Stimulated activated memory B cell treated with anti-CD40 and anti-IgM and Interleukin-4, amounts not matched to agents 10 μg/mL and 1 μg/mL and 100 μg/mL, for 72 hours (primary cell): ENCODE results near the gene BCL6.
A peak's percentile ranks its signal among the peaks of the same experiment; 100 is the strongest.

Experiments
- ATAC-seq: fragments of 150-1000 bp; cut with Tn5 transposase; 2 replicates; pipeline ENCODE4 v1.10.0; 2021
- H3K27ac Mint-ChIP-seq: one replicate; pipeline ENCODE4 v1.8.0; 2022; ENCODE audit warnings: mild to moderate bottlenecking, mixed read lengths
- H3K27me3 Mint-ChIP-seq: one replicate; pipeline ENCODE4 v1.8.0; 2022; ENCODE audit warnings: mixed read lengths
- H3K36me3 Mint-ChIP-seq: one replicate; pipeline ENCODE4 v1.8.0; 2022; ENCODE audit warnings: mixed read lengths
- H3K4me1 Mint-ChIP-seq: one replicate; pipeline ENCODE4 v1.8.0; 2022; ENCODE audit warnings: mixed read lengths
- H3K4me3 Mint-ChIP-seq: one replicate; pipeline ENCODE4 v1.8.0; 2022; ENCODE audit warnings: mild to moderate bottlenecking, moderate library complexity, mixed read lengths
- H3K9me3 Mint-ChIP-seq: one replicate; pipeline ENCODE4 v1.8.0; 2022; ENCODE audit warnings: mixed read lengths

BCL6 gene

DNA sequence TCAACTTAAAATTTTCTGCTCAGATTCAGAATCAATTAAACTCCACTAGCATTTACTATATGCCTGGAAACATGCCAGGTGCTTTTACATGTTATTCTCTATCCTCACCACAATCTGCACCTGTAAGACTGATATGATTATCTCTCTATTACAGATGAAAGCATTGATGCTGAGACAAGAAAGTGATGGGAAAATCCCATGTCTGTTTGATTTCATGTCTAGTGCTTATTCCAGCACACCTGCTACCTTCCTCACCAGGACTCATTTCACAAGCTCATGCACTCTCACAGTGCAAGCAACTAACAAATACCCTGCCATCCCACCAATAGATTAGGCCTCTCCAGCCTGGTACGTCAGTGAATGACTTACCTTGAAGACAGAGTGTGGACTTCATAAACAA, 25.0 kb upstream of the BCL6 start:
- H3K36me3 Mint-ChIP-seq, result no peaks in the 10 kb centered on the region

DNA sequence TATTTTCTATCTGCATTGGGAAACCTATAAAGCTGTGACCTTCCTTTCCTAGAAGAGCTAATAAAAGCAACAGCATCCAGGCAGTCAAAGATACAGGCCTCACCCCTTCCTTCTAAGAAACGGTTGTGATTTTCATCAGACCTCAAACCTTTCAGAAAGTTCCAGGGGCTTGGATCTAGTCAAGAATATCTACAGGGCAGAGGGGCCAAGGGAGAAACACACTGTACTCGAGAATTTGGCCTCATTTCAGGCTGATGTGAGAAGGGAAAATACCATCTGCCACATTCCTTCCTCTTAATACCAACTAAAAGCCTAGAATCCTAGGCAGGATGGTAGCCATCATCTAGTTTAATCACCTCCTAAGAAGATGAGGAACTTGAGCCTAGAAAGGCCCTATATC, 24.5 kb upstream of the BCL6 start:
- H3K9me3 Mint-ChIP-seq, result no peaks in the 10 kb centered on the region
- no peaks in the 10 kb centered on the region for H3K36me3 Mint-ChIP-seq
- H3K4me1 Mint-ChIP-seq, result peaks cover 34% of the 10 kb centered on the region
- no peak overlapping the region for H3K4me3 Mint-ChIP-seq
- H3K27me3 Mint-ChIP-seq, result peaks cover 1% of the 10 kb centered on the region
- ATAC-seq, result no peak
- H3K27ac Mint-ChIP-seq, result peak overlapping the region; percentile 34

More for the DNA sequence above, 25.0 kb upstream of the BCL6 start:
- Mint-ChIP-seq H3K9me3 (no peaks in the 10 kb centered on the region), H3K27ac (peak overlapping the region; percentile 34), H3K4me3 (no peak overlapping the region), H3K4me1 (peaks cover 34% of the 10 kb centered on the region), H3K27me3 (no peaks in the 10 kb centered on the region)
- peak; percentile 72 for ATAC-seq

GRCh38 chr3:187767266-187768012, 22.2 kb upstream of the BCL6 start:
- Mint-ChIP-seq H3K27me3 (peaks cover 10% of the 10 kb centered on the region), H3K4me1 (peaks cover 17% of the 10 kb centered on the region), H3K9me3 (no peaks in the 10 kb centered on the region), H3K4me3 (no peak overlapping the region), H3K36me3 (no peaks in the 10 kb centered on the region), H3K27ac (no peak overlapping the region)
- no peak for ATAC-seq

DNA sequence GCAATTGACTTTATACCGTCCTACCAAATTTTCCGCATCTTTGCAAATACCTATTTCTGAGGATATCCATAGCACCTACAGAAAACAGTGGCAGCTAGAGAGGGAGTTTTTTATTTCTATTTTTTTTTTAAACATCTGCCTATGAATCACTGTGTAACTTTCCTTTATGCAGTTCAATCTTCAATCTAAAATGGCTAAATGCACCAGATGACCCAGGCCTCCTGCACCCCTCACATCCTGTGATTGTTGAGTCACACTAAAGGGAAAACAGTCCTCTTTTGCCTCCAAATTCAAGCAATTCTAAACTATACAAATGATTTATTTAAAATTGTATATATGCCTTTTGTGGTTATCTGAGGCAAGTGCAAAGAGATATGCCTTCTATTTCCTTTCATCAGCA, 20.1 kb upstream of the BCL6 start:
- no peak for ATAC-seq
- H3K27me3 Mint-ChIP-seq, result peaks cover 10% of the 10 kb centered on the region
- no peak overlapping the region for H3K27ac Mint-ChIP-seq

GRCh38 chr3:187763850-187764648, 18.8 kb upstream of the BCL6 start:
- H3K27ac Mint-ChIP-seq, result no peak overlapping the region
- peaks cover 10% of the 10 kb centered on the region for H3K27me3 Mint-ChIP-seq
- peaks cover under 1% of the 10 kb centered on the region for H3K4me1 Mint-ChIP-seq
- no peak for ATAC-seq
- no peaks in the 10 kb centered on the region for H3K9me3 Mint-ChIP-seq
- no peaks in the 10 kb centered on the region for H3K36me3 Mint-ChIP-seq
- no peak overlapping the region for H3K4me3 Mint-ChIP-seq

More for the DNA sequence above, 20.1 kb upstream of the BCL6 start:
- Mint-ChIP-seq H3K9me3 (no peaks in the 10 kb centered on the region), H3K4me1 (peaks cover 14% of the 10 kb centered on the region), H3K36me3 (no peaks in the 10 kb centered on the region), H3K4me3 (no peak overlapping the region)

DNA sequence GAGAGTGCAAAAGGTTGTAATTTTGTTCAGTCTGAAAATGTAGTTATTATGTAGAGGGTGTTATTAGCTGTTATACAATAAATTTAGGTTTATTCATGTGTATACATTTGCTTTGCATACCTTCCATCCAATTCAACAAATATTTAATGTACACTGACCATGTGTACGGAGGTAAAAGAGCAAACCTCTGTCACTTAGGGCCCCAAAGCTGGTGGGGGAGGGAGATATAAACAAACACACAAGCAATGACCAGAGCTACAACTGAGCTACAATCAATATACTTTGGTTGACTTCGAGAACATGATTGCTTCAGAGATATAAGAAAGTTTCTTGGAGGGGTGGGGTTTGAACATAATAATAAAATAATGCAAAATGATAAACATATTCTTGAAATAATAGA, 17.5 kb upstream of the BCL6 start:
- Mint-ChIP-seq H3K36me3 (no peaks in the 10 kb centered on the region), H3K4me3 (no peak overlapping the region), H3K27me3 (peaks cover 10% of the 10 kb centered on the region), H3K4me1 (no peaks in the 10 kb centered on the region), H3K27ac (no peak overlapping the region), H3K9me3 (no peaks in the 10 kb centered on the region)
- no peak for ATAC-seq

GRCh38 chr3:187759601-187760000, 14.3 kb upstream of the BCL6 start:
- peaks cover 15% of the 10 kb centered on the region for H3K27me3 Mint-ChIP-seq
- no peaks in the 10 kb centered on the region for H3K9me3 Mint-ChIP-seq
- H3K4me3 Mint-ChIP-seq, result no peak overlapping the region
- no peaks in the 10 kb centered on the region for H3K36me3 Mint-ChIP-seq
- no peak for ATAC-seq
- no peaks in the 10 kb centered on the region for H3K4me1 Mint-ChIP-seq
- no peak overlapping the region for H3K27ac Mint-ChIP-seq

GRCh38 chr3:187758318-187758955, 13.2 kb upstream of the BCL6 start:
- ATAC-seq, result no peak
- H3K36me3 Mint-ChIP-seq, result no peaks in the 10 kb centered on the region
- no peak overlapping the region for H3K27ac Mint-ChIP-seq
- no peak overlapping the region for H3K4me3 Mint-ChIP-seq
- H3K4me1 Mint-ChIP-seq, result no peaks in the 10 kb centered on the region
- peaks cover 8% of the 10 kb centered on the region for H3K27me3 Mint-ChIP-seq
- H3K9me3 Mint-ChIP-seq, result no peaks in the 10 kb centered on the region

- H3K4me1 Mint-ChIP-seq, result peaks cover 30% of the 10 kb centered on the region
- no peak for ATAC-seq
- H3K9me3 Mint-ChIP-seq, result no peaks in the 10 kb centered on the region
- no peak overlapping the region for H3K4me3 Mint-ChIP-seq
- H3K36me3 Mint-ChIP-seq, result no peaks in the 10 kb centered on the region
- H3K27ac Mint-ChIP-seq, result no peak overlapping the region
- H3K27me3 Mint-ChIP-seq, result peaks cover 8% of the 10 kb centered on the region
Observed at GRCh38 chr3:187753516-187753915, 8.2 kb upstream of the BCL6 start.

GRCh38 chr3:187750513-187751123, 5.3 kb upstream of the BCL6 start:
- peak overlapping the region; percentile 71 for H3K4me3 Mint-ChIP-seq
- no peak for ATAC-seq
- H3K27ac Mint-ChIP-seq, result peak overlapping the region; percentile 66

GRCh38 chr3:187750006-187750512, 4.8 kb upstream of the BCL6 start:
- ATAC-seq, result peak; percentile 1
- Mint-ChIP-seq H3K4me3 (peak overlapping the region; percentile 71), H3K27me3 (no peaks in the 10 kb centered on the region), H3K4me1 (peaks cover 61% of the 10 kb centered on the region), H3K9me3 (no peaks in the 10 kb centered on the region), H3K36me3 (no peaks in the 10 kb centered on the region), H3K27ac (peak overlapping the region; percentile 66)

More at GRCh38 chr3:187750513-187751123, 5.3 kb upstream of the BCL6 start:
- H3K9me3 Mint-ChIP-seq, result no peaks in the 10 kb centered on the region
- peaks cover 58% of the 10 kb centered on the region for H3K4me1 Mint-ChIP-seq
- H3K36me3 Mint-ChIP-seq, result no peaks in the 10 kb centered on the region
- no peaks in the 10 kb centered on the region for H3K27me3 Mint-ChIP-seq

DNA sequence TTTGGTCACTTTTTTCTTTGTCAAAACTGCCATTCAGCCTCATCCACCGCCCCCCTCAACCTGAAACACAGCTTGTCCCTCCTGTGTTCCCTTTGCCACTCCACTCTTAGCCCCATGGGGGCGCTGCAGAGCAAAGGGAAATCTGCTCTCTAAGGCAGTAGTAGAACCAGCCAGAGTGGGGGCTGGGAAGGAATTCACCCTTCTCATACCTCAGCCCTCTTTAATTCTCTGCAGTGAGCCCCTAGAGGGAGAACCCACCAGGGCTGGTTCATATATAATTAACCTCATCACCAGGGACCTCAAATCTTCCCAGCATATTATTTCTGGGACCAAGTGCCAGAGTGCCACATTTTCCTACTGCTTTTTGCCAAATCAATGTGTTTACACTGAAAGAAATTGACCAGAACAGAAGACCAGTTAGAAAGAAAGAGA, 2.8 kb upstream of the BCL6 start:
- Mint-ChIP-seq H3K27me3 (no peaks in the 10 kb centered on the region), H3K4me3 (peak overlapping the region; percentile 13), H3K4me1 (peaks cover 62% of the 10 kb centered on the region), H3K27ac (no peak overlapping the region), H3K9me3 (no peaks in the 10 kb centered on the region), H3K36me3 (peaks cover 5% of the 10 kb centered on the region)
- peak; percentile 62 for ATAC-seq

GRCh38 chr3:187747506-187747905, 2.2 kb upstream of the BCL6 start:
- Mint-ChIP-seq H3K27me3 (no peaks in the 10 kb centered on the region), H3K27ac (peak overlapping the region; percentile 99), H3K4me3 (no peak overlapping the region), H3K36me3 (peaks cover 5% of the 10 kb centered on the region), H3K4me1 (peaks cover 67% of the 10 kb centered on the region), H3K9me3 (no peaks in the 10 kb centered on the region)
- no peak for ATAC-seq

- no peaks in the 10 kb centered on the region for H3K27me3 Mint-ChIP-seq
- H3K4me3 Mint-ChIP-seq, result peak overlapping the region; percentile 97
- peaks cover 5% of the 10 kb centered on the region for H3K36me3 Mint-ChIP-seq
- peak overlapping the region; percentile 99 for H3K27ac Mint-ChIP-seq
- H3K4me1 Mint-ChIP-seq, result peaks cover 76% of the 10 kb centered on the region
- ATAC-seq, result no peak
- no peaks in the 10 kb centered on the region for H3K9me3 Mint-ChIP-seq
Observed at GRCh38 chr3:187746442-187747281, 1.4 kb upstream of the BCL6 start.
